ENCODE data around the gene KRT16. TPM values are rescaled to one million over a fixed set of nuclear protein-coding genes. Genes with fewer than 3 reads are reported as not detected.

Gene KRT16
- total RNA-seq, 1 experiment from 2014 or later, result 42.6 TPM

- H2AFZ ChIP-seq (ENCODE audit: low read length), result no peak overlapping the region
- H3K79me2 ChIP-seq (ENCODE audit: low read length), result no peaks in the 10 kb centered on the region
- H3K27me3 ChIP-seq (ENCODE audit: low read length), result no peaks in the 10 kb centered on the region
- no peak overlapping the region for H3K9ac ChIP-seq (ENCODE audit: low read length)
- no TSS peak for BruUV-seq (replicated peaks)
- H3K9me2 ChIP-seq (replicated peaks; ENCODE audit: low read length), result no peaks in the 10 kb centered on the region
- H3K27ac ChIP-seq (ENCODE audit: low read length), result no peak overlapping the region
- POLR2A ChIA-PET (ENCODE audit: unreplicated experiment), result no interaction called here
- no peak for ATAC-seq
- H3K4me1 ChIP-seq (ENCODE audit: insufficient read depth, low read length), result no peaks in the 10 kb centered on the region
- no peak overlapping the region for H3K4me3 ChIP-seq (ENCODE audit: low read length)
- TF ChIP-seq EZH2phosphoT487 (IDR thresholded peaks at IDR 0.05; ENCODE audit: borderline replicate concordance, low read length), result no peak
- TF ChIP-seq, protein P1, sequence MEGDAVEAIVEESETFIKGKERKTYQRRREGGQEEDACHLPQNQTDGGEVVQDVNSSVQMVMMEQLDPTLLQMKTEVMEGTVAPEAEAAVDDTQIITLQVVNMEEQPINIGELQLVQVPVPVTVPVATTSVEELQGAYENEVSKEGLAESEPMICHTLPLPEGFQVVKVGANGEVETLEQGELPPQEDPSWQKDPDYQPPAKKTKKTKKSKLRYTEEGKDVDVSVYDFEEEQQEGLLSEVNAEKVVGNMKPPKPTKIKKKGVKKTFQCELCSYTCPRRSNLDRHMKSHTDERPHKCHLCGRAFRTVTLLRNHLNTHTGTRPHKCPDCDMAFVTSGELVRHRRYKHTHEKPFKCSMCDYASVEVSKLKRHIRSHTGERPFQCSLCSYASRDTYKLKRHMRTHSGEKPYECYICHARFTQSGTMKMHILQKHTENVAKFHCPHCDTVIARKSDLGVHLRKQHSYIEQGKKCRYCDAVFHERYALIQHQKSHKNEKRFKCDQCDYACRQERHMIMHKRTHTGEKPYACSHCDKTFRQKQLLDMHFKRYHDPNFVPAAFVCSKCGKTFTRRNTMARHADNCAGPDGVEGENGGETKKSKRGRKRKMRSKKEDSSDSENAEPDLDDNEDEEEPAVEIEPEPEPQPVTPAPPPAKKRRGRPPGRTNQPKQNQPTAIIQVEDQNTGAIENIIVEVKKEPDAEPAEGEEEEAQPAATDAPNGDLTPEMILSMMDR (conservative IDR thresholded peaks at IDR 0.05; ENCODE audit: low read depth, low read length), result no peak
- H3F3A ChIP-seq (ENCODE audit: low read length, unreplicated experiment), result no peaks in the 10 kb centered on the region
- intact Hi-C loops (cut with micrococcal nuclease), result no loop called here
- no peaks in the 10 kb centered on the region for H4K20me1 ChIP-seq (ENCODE audit: low read length)
- H3K36me3 ChIP-seq (ENCODE audit: low read depth, low read length), result no peaks in the 10 kb centered on the region
- no peaks in the 10 kb centered on the region for H3K9me3 ChIP-seq (ENCODE audit: low read length)
- CTCF ChIA-PET, result no interaction called here
- DNase-seq, result no peak
- no peak overlapping the region for H3K4me2 ChIP-seq (ENCODE audit: low read length)
These were observed 21.1 kb upstream of the KRT16 start for GRCh38 chr17:41633556-41634199.

- no peak overlapping the region for H3K27ac ChIP-seq (ENCODE audit: low read length)
- H3K4me2 ChIP-seq (ENCODE audit: low read length), result no peak overlapping the region
- H3F3A ChIP-seq (ENCODE audit: low read length, unreplicated experiment), result no peaks in the 10 kb centered on the region
- no peaks in the 10 kb centered on the region for H3K4me1 ChIP-seq (ENCODE audit: insufficient read depth, low read length)
- H3K9me3 ChIP-seq (ENCODE audit: low read length), result no peaks in the 10 kb centered on the region
- ChIA-PET CTCF (no interaction called here), POLR2A (ENCODE audit: unreplicated experiment) (no interaction called here)
- H2AFZ ChIP-seq (ENCODE audit: low read length), result no peak overlapping the region
- no peaks in the 10 kb centered on the region for H3K36me3 ChIP-seq (ENCODE audit: low read depth, low read length)
- DNase-seq (no peak), ATAC-seq (no peak)
- TF ChIP-seq EZH2phosphoT487 (IDR thresholded peaks at IDR 0.05; ENCODE audit: borderline replicate concordance, low read length) (no peak), EZH2 (IDR thresholded peaks at IDR 0.05; ENCODE audit: low read length, unreplicated experiment) (no peak)
- TF ChIP-seq, protein P1 (conservative IDR thresholded peaks at IDR 0.05; ENCODE audit: low read depth, low read length), result no peak
- BruUV-seq (replicated peaks), result no TSS peak
- no peak overlapping the region for H3K4me3 ChIP-seq (ENCODE audit: low read length)
- H3K9ac ChIP-seq (ENCODE audit: low read length), result no peak overlapping the region
- H3K9me2 ChIP-seq (replicated peaks; ENCODE audit: low read length), result no peaks in the 10 kb centered on the region
- H4K20me1 ChIP-seq (ENCODE audit: low read length), result no peaks in the 10 kb centered on the region
- no peaks in the 10 kb centered on the region for H3K79me2 ChIP-seq (ENCODE audit: low read length)
- intact Hi-C loops (cut with micrococcal nuclease), result no loop called here
- H3K27me3 ChIP-seq (ENCODE audit: low read length), result no peaks in the 10 kb centered on the region
These were observed 20.0 kb upstream of the KRT16 start for GRCh38 chr17:41632482-41633105.

DNA sequence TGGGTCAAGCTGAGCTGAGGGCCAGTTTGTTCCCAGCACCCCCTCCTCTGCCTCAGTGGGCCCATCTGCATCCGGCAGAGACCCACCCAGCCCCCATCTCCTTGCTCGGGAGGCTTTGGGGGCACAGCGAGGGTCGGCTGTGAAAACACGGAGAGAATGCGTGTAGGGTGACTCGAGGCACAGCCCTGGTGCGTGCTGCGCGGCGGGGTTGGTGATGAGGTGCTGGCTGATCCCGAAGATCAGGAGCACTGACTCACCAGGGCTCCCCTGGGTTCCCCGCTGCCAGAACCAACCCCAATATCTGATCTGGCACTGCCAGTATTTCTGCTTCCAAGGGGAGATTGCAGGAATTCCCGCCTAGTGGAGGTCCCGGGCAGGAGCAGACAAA, 19.3 kb upstream of the KRT16 start:
- Histone ChIP-seq H3K4me3 (ENCODE audit: low read length) (no peak overlapping the region), H3K79me2 (ENCODE audit: low read length) (no peaks in the 10 kb centered on the region), H3K27me3 (ENCODE audit: low read length) (no peaks in the 10 kb centered on the region), H4K20me1 (ENCODE audit: low read length) (no peaks in the 10 kb centered on the region), H3F3A (ENCODE audit: low read length, unreplicated experiment) (no peaks in the 10 kb centered on the region), H3K4me2 (ENCODE audit: low read length) (no peak overlapping the region), H3K27ac (ENCODE audit: low read length) (no peak overlapping the region), H3K36me3 (ENCODE audit: low read depth, low read length) (no peaks in the 10 kb centered on the region), H3K9ac (ENCODE audit: low read length) (no peak overlapping the region), H3K9me2 (replicated peaks; ENCODE audit: low read length) (no peaks in the 10 kb centered on the region), H2AFZ (ENCODE audit: low read length) (no peak overlapping the region), H3K4me1 (ENCODE audit: insufficient read depth, low read length) (no peaks in the 10 kb centered on the region), H3K9me3 (ENCODE audit: low read length) (no peaks in the 10 kb centered on the region)
- intact Hi-C loops (cut with micrococcal nuclease), result no loop called here
- DNase-seq (no peak), ATAC-seq (no peak)
- TF ChIP-seq, protein P1 (conservative IDR thresholded peaks at IDR 0.05; ENCODE audit: low read depth, low read length), result no peak
- TF ChIP-seq EZH2 (IDR thresholded peaks at IDR 0.05; ENCODE audit: low read length, unreplicated experiment) (no peak), EZH2phosphoT487 (IDR thresholded peaks at IDR 0.05; ENCODE audit: borderline replicate concordance, low read length) (no peak)
- ChIA-PET CTCF (no interaction called here), POLR2A (ENCODE audit: unreplicated experiment) (no interaction called here)
- no TSS peak for BruUV-seq (replicated peaks)
